ENCODE measurements around the gene NDST1. TPM values are rescaled to one million over a fixed set of nuclear protein-coding genes. Genes with fewer than 3 reads are reported as not detected.

NDST1 gene
- total RNA-seq, 1 donor from 2014 or later, result 132 TPM

DNA sequence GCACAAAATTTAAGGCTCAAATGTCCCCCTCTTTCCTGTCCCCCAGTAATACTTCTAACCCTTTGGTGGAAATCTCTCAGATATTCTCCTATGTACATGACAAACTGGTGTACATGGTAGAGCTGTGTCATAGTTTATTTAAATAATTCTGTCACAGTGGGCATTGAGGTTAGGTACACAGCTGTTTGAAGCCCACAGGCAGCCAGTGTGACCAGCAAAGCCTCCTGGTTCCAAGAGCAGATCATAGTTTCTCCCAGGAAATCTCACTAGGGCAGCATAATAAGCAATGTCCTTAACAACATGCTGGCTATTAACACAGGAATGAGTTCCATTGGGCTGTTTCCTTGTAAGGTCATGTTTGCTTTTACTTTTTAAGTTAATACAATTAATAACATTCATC is 63.9 kb downstream of the NDST1 start:
- Mint-ChIP-seq H3K27ac (peak overlapping the region; percentile 39), H3K4me1 (peaks cover 18% of the 10 kb centered on the region)

DNA sequence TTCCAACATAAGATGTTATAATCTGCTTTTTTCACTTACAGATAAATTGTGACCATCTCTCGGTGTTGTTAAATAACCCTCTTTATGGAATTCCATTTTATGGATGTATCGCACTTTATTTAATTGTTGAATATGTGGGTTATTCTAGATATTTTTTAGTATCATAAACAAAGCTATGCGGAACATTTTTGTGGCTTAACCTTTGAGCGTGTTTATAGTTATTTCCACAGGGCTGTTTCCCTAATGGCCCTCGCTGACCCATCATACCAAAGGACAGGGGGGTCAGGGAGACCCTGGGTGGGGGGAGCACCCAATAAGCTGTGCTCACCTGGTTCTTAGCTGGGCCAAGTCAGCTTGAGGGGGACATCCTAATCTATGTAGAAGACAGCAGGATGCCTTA is 65.3 kb downstream of the NDST1 start:
- Mint-ChIP-seq H3K9me3 (no peaks in the 10 kb centered on the region), H3K4me1 (peaks cover 14% of the 10 kb centered on the region), H3K27me3 (ENCODE audit: low read depth) (no peaks in the 10 kb centered on the region), H3K36me3 (no peaks in the 10 kb centered on the region), H3K4me3 (no peak overlapping the region), H3K27ac (peak overlapping the region; percentile 91)
- DNase-seq (ENCODE audit: low spot score in 2 of 2, unreplicated experiment in 2 of 2), result no peak
- TF ChIP-seq, protein P1, sequence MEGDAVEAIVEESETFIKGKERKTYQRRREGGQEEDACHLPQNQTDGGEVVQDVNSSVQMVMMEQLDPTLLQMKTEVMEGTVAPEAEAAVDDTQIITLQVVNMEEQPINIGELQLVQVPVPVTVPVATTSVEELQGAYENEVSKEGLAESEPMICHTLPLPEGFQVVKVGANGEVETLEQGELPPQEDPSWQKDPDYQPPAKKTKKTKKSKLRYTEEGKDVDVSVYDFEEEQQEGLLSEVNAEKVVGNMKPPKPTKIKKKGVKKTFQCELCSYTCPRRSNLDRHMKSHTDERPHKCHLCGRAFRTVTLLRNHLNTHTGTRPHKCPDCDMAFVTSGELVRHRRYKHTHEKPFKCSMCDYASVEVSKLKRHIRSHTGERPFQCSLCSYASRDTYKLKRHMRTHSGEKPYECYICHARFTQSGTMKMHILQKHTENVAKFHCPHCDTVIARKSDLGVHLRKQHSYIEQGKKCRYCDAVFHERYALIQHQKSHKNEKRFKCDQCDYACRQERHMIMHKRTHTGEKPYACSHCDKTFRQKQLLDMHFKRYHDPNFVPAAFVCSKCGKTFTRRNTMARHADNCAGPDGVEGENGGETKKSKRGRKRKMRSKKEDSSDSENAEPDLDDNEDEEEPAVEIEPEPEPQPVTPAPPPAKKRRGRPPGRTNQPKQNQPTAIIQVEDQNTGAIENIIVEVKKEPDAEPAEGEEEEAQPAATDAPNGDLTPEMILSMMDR (IDR thresholded peaks at IDR 0.05; ENCODE audit: unreplicated experiment), result no peak

More for the DNA sequence above, 63.9 kb downstream of the NDST1 start:
- Mint-ChIP-seq H3K4me3 (no peak overlapping the region), H3K27me3 (ENCODE audit: low read depth) (no peaks in the 10 kb centered on the region), H3K36me3 (no peaks in the 10 kb centered on the region), H3K9me3 (no peaks in the 10 kb centered on the region)
- DNase-seq (ENCODE audit: low spot score in 2 of 2, unreplicated experiment in 2 of 2), result no peak
- TF ChIP-seq, protein P1 (IDR thresholded peaks at IDR 0.05; ENCODE audit: unreplicated experiment), result no peak

DNA sequence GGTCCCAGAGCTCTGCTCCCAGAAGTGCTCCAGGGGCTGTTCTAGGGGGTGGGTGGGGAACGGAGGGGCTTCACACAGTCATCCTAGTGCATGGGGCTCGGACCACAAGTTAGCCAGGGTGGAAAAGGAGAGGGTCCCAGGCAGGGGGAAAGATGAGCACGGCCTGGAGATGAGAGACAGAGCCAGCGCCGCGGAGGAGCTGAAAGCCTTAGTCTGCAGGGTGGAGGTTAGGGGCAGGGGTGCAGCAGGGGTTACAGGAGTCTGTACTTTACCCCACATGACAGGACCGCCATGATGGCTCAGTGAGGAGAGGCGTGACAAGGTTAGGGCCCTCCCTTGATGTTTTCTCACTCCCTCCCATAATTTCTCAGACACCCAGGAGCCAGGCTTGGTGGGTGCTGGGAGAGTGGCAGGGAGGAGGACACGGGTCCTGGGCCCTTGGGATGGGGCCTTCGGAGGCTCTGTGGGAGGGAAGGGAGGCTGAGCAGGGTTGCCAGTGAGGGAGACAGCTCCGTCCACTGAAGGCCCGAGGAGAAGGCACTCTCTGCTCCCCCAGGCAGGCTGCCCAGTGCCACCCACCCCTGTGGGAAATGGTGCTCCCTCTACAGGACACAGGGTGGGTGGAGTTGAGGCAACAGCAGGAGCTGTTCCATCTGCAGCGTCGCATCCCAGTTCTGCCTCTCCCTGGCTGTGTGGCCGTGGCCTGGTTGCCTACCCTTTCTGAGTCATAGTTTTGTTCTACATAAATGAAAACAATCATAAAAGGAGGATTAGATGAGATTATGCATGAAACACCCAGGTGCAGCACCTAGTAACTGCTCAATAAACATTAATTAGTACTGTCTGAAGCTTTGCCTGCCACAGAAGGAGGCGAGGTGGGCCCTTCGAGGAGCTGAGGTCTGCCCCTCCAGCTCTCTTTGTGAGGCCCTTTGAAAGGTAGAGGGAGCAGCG is 66.2 kb downstream of the NDST1 start:
- H3K9me3 Mint-ChIP-seq, result no peaks in the 10 kb centered on the region
- H3K36me3 Mint-ChIP-seq, result no peaks in the 10 kb centered on the region
- no peaks in the 10 kb centered on the region for H3K27me3 Mint-ChIP-seq (ENCODE audit: low read depth)
- TF ChIP-seq, protein P1 (IDR thresholded peaks at IDR 0.05; ENCODE audit: unreplicated experiment), result no peak
- H3K27ac Mint-ChIP-seq, result peak overlapping the region; percentile 91
- no peak overlapping the region for H3K4me3 Mint-ChIP-seq
- DNase-seq (ENCODE audit: low spot score in 2 of 2, unreplicated experiment in 2 of 2), result no peak
- peaks cover 14% of the 10 kb centered on the region for H3K4me1 Mint-ChIP-seq

DNA sequence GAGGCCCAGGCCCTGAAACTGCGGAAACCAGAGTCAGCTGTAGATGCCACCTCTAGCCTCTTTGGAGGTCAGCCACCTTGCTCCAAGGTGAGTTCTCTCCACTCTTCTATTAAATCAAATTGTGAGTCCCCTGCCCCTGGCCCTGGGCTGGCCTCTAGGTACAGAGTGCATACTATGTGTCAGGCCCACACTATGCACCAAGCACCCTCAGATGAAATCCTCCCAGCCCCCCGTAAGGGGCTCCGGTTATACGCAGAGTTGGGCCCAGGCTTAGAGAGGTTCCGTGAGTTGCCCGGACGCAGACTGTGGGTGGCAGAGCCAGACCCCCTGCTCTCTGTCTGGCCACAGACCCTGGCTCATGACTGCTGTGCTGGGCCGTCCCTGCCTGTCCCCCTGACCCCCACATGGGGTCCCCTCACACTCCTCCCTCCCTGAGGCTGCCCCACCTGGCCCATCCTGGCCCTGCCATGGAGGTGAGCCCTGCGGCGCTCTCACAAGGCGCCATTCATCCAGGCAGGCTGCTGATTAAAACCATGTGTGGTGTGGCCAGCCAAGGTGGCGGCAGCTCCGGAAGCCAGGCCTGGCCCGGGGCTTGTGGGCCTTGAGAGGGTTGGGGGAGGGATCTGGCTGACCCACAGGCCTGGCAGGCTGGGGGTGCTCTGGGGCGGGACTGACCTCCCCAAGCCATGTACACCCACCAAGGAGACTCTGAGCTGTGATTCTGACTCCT is 67.1 kb downstream of the NDST1 start:
- Mint-ChIP-seq H3K27ac (peak overlapping the region; percentile 89), H3K36me3 (no peaks in the 10 kb centered on the region)
- TF ChIP-seq, protein P1 (IDR thresholded peaks at IDR 0.05; ENCODE audit: unreplicated experiment), result no peak

DNA sequence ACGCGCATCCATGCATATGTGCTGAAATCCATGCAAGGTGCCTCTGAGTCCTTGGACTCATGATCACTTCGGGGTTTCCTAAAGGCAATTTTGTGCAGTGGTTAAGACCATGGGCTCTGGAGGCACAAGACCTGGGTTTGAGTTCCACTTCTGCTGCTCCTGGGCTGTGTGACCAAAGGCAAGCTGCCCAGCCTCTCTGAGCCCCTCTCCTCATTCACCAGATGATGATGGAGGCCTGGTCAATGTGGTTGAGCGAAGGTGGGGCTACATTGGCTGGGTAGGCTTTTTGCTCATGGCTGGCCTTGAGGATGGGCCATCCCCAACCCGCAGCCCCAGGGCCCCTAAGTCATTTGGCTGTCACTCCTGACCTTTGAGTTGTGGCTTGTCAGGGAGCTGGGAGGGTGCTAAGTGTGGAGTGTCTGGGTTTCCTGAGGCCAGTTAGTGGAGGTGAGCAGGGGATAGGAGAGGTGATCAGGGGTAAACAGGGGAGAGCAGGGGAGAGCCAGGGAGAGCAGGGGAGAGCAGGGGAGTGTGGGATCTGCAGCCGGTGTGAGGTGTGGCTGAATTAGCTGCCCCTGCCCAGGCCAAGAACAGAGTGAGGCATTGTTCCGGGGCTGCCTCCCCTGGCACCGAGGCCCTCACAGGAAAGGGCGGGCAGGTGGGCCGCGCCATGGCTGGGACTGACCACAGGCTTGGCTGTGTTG is 68.0 kb downstream of the NDST1 start:
- Mint-ChIP-seq H3K9me3 (no peaks in the 10 kb centered on the region), H3K36me3 (no peaks in the 10 kb centered on the region), H3K4me1 (peaks cover 18% of the 10 kb centered on the region), H3K27ac (peak overlapping the region; percentile 89), H3K27me3 (ENCODE audit: low read depth) (no peaks in the 10 kb centered on the region), H3K4me3 (no peak overlapping the region)
- TF ChIP-seq, protein P1 (IDR thresholded peaks at IDR 0.05; ENCODE audit: unreplicated experiment), result no peak
- DNase-seq (ENCODE audit: low spot score in 2 of 2, unreplicated experiment in 2 of 2), result no peak

More for the DNA sequence above, 67.1 kb downstream of the NDST1 start:
- Mint-ChIP-seq H3K27me3 (ENCODE audit: low read depth) (no peaks in the 10 kb centered on the region), H3K4me3 (no peak overlapping the region), H3K9me3 (no peaks in the 10 kb centered on the region), H3K4me1 (peaks cover 14% of the 10 kb centered on the region)
- DNase-seq (ENCODE audit: low spot score in 2 of 2, unreplicated experiment in 2 of 2), result no peak
